H9 (cell line): ENCODE results near the gene HSPA5. TPM values are rescaled to one million over a fixed set of nuclear protein-coding genes. Genes with fewer than 3 reads are reported as not detected.

ENCODE experiments used
- DNase-seq: peaks from one replicate; pipeline ENCODE4 v3.0.0-alpha.2; 2017
- H2AFZ ChIP-seq: one replicate; pipeline ENCODE4 v1.6.1; 2013; ENCODE audit warnings: mild to moderate bottlenecking, low read length, control low read depth, moderate library complexity
- H2AK5ac ChIP-seq: 2 replicates; pipeline ENCODE4 v1.6.1; 2013; ENCODE audit warnings: low read length, control low read depth, mixed read lengths; ENCODE audit not compliant: insufficient read length
- H2BK120ac ChIP-seq: one replicate; pipeline ENCODE4 v1.6.1; 2013; ENCODE audit warnings: low read depth, mild to moderate bottlenecking, low read length, control low read depth, inconsistent platforms; ENCODE audit not compliant: poor library complexity, severe bottlenecking
- H2BK12ac ChIP-seq: 2 replicates; pipeline ENCODE4 v1.6.1; 2013; ENCODE audit warnings: low read length, control low read depth, mixed read lengths, low read depth; ENCODE audit not compliant: insufficient read length
- H2BK15ac ChIP-seq: 2 replicates; pipeline ENCODE4 v1.6.1; 2013; ENCODE audit warnings: low read depth, low read length, control low read depth
- H2BK20ac ChIP-seq: one replicate; pipeline ENCODE4 v1.6.1; 2013; ENCODE audit warnings: low read depth, mild to moderate bottlenecking, low read length, control low read depth, inconsistent platforms; ENCODE audit not compliant: poor library complexity, severe bottlenecking
- H2BK5ac ChIP-seq: 2 replicates; pipeline ENCODE4 v1.6.1; 2013; ENCODE audit warnings: low read length, control low read depth, mixed read lengths; ENCODE audit not compliant: insufficient read length
- H3K14ac ChIP-seq: 2 replicates; pipeline ENCODE4 v1.6.1; 2013; ENCODE audit warnings: low read length, control low read depth; ENCODE audit not compliant: insufficient read depth
- H3K18ac ChIP-seq: 2 replicates; pipeline ENCODE4 v1.6.1; 2013; ENCODE audit warnings: low read depth, mild to moderate bottlenecking, mixed read lengths, low read length, control low read depth; ENCODE audit not compliant: insufficient read length
- H3K23ac ChIP-seq: 2 replicates; pipeline ENCODE4 v1.6.1; 2013; ENCODE audit warnings: low read length, control low read depth, mixed read lengths, low read depth; ENCODE audit not compliant: insufficient read length
- H3K23me2 ChIP-seq: 2 replicates; pipeline ENCODE4 v1.6.1; 2013; ENCODE audit warnings: low read depth, mild to moderate bottlenecking, mixed read lengths, low read length, control low read depth; ENCODE audit not compliant: insufficient read length, poor library complexity, severe bottlenecking
- H3K27ac ChIP-seq: 2 replicates; pipeline ENCODE4 v1.5.1; 2013; ENCODE audit warnings: low read length, control low read depth, mixed read lengths, low read depth; ENCODE audit not compliant: insufficient read length
- H3K27me3 ChIP-seq: 2 replicates; pipeline ENCODE4 v1.6.1; 2013; ENCODE audit warnings: low read length, control low read depth, inconsistent platforms; ENCODE audit not compliant: insufficient read depth
- H3K4ac ChIP-seq: 2 replicates; pipeline ENCODE4 v1.6.1; 2013; ENCODE audit warnings: low read depth, mild to moderate bottlenecking, control low read depth, inconsistent platforms, low read length, moderate library complexity
- H3K4me1 ChIP-seq: 2 replicates; pipeline ENCODE4 v1.6.1; 2013; ENCODE audit warnings: low read length, control low read depth, inconsistent platforms; ENCODE audit not compliant: insufficient read depth
- H3K4me2 ChIP-seq: 2 replicates; pipeline ENCODE4 v1.6.1; 2013; ENCODE audit warnings: low read length, control low read depth, mixed read lengths; ENCODE audit not compliant: insufficient read length, insufficient read depth
- H3K56ac ChIP-seq: 2 replicates; pipeline ENCODE4 v1.6.1; 2013; ENCODE audit warnings: low read depth, mild to moderate bottlenecking, mixed read lengths, low read length, control low read depth; ENCODE audit not compliant: insufficient read length
- H3K79me1 ChIP-seq: 2 replicates; pipeline ENCODE4 v1.6.1; 2013; ENCODE audit warnings: low read depth, mild to moderate bottlenecking, moderate library complexity, low read length, control low read depth, inconsistent platforms; ENCODE audit not compliant: insufficient read depth, poor library complexity, severe bottlenecking
- H3K79me2 ChIP-seq: 2 replicates; pipeline ENCODE4 v1.6.1; 2013; ENCODE audit warnings: low read length, control low read depth, inconsistent platforms; ENCODE audit not compliant: insufficient read depth
- H3K9ac ChIP-seq: 2 replicates; pipeline ENCODE4 v1.6.1; 2013; ENCODE audit warnings: low read length, control low read depth, mixed read lengths; ENCODE audit not compliant: insufficient read length; ENCODE audit errors: extremely low read depth
- H3K9me3 ChIP-seq: one replicate; pipeline ENCODE4 v1.6.1; 2013; ENCODE audit warnings: low read depth, low read length, inconsistent platforms; ENCODE audit not compliant: control insufficient read depth
- H3T11ph ChIP-seq: one replicate; pipeline ENCODE4 v1.6.1; 2013; ENCODE audit warnings: mild to moderate bottlenecking, low read length, control low read depth, inconsistent platforms
- H4K20me1 ChIP-seq: one replicate; pipeline ENCODE4 v1.6.1; 2013; ENCODE audit not compliant: control insufficient read depth, insufficient read length, insufficient read depth
- H4K5ac ChIP-seq: 2 replicates; pipeline ENCODE4 v1.6.1; 2013; ENCODE audit warnings: low read depth, mild to moderate bottlenecking, mixed read lengths, low read length, control low read depth; ENCODE audit not compliant: insufficient read length
- H4K8ac ChIP-seq: replicated peaks from 2 replicates; pipeline ENCODE4 v1.6.1; 2013; ENCODE audit warnings: low read length, control low read depth, mixed read lengths, low read depth; ENCODE audit not compliant: insufficient read length
- H4K91ac ChIP-seq: 2 replicates; pipeline ENCODE4 v1.6.1; 2013; ENCODE audit warnings: low read depth, mild to moderate bottlenecking, moderate library complexity, mixed read lengths, low read length, control low read depth; ENCODE audit not compliant: insufficient read length
- H3K27ac Mint-ChIP-seq, 3 experiments: 2 replicates in 2 of 3; 3 replicates in 1 of 3; pipeline ENCODE4 v1.8.0; 2020 to 2021; ENCODE audit warnings: mixed read lengths in 3 of 3, mild to moderate bottlenecking in 1 of 3, moderate library complexity in 1 of 3
- H3K27me3 Mint-ChIP-seq: 2 replicates; pipeline ENCODE4 v1.8.0; 2021; ENCODE audit warnings: low read depth, mild to moderate bottlenecking, moderate library complexity, mixed read lengths
- H3K36me3 Mint-ChIP-seq, 3 experiments: 2 replicates in 2 of 3; 3 replicates in 1 of 3; pipeline ENCODE4 v1.8.0; 2020 to 2021; ENCODE audit warnings: low read depth in 3 of 3, mixed read lengths in 3 of 3; ENCODE audit not compliant: insufficient read depth in 1 of 3
- H3K4me1 Mint-ChIP-seq, 2 experiments: 2 replicates each; pipeline ENCODE4 v1.8.0; 2020; ENCODE audit warnings: mixed read lengths in 2 of 2
- H3K4me3 Mint-ChIP-seq, 2 experiments: 2 replicates in 1 of 2; 3 replicates in 1 of 2; pipeline ENCODE4 v1.8.0; 2020 to 2021; ENCODE audit warnings: mild to moderate bottlenecking in 2 of 2, mixed read lengths in 2 of 2, moderate library complexity in 1 of 2
- H3K9me3 Mint-ChIP-seq, 2 experiments: 2 replicates in 1 of 2; 3 replicates in 1 of 2; pipeline ENCODE4 v1.8.0; 2020; ENCODE audit warnings: mild to moderate bottlenecking in 2 of 2, mixed read lengths in 2 of 2, moderate library complexity in 1 of 2
- WGBS: extraction: QIAGEN DNeasy Blood & Tissue Kit; methylation state at CpG from one replicate; pipeline ENCODE4 v1.1.7; 2013; ENCODE audit warnings: missing lambda C conversion rate, low lambda C conversion rate, mixed read lengths; ENCODE audit not compliant: insufficient read length; ENCODE audit errors: extremely low coverage; 5-methylcytosine and 5-hydroxymethylcytosine counted together
- total RNA-seq: library from RNA; stranded (reverse); gene quantifications from 2 replicates; pipeline ENCODE4 v1.2.1, GENCODE V29; 2021
- TF ChIP-seq, protein P1 (sequence below): fragments of 200-600 bp; sonication (generic); conservative IDR thresholded peaks from 3 replicates; pipeline ENCODE4 v1.8.0; 2021; ENCODE audit warnings: antibody characterized with exemption, mild to moderate bottlenecking

The HSPA5 gene
- total RNA-seq, 1 experiment from 2014 or later = 240 TPM

DNA sequence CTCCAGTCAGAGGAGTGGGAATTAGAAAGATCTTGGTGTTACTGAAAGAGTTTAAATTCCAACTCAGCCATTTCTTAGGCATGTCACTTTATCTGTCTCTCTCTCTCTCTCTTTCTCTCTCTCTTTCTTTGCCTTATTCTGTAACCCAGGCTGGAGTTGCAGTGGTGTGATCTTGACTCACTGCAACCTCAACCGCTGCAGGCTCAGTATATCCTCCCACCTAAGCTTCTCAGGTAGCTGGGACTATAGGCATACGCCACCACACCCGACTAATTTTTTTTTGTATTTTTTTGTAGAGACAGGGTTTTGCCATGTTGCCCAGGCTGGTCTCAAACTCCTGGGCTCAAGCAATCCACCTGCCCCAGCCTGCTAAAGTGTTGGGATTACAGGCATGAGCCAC lies 22.5 kb downstream of the HSPA5 start:
- Histone ChIP-seq H2AFZ (no peak overlapping the region), H3K9me3 (no peaks in the 10 kb centered on the region), H3K56ac (no peak overlapping the region), H3T11ph (no peak overlapping the region), H3K4me1 (no peaks in the 10 kb centered on the region), H2AK5ac (no peak overlapping the region), H2BK15ac (no peak overlapping the region), H3K18ac (no peak overlapping the region), H3K4me2 (no peak overlapping the region), H3K23me2 (no peaks in the 10 kb centered on the region), H4K8ac (no peak overlapping the region), H3K14ac (no peak overlapping the region), H4K20me1 (no peaks in the 10 kb centered on the region), H4K5ac (no peak overlapping the region), H3K79me2 (no peaks in the 10 kb centered on the region), H3K9ac (no peak overlapping the region), H4K91ac (no peak overlapping the region), H2BK12ac (no peak overlapping the region), H3K27me3 (no peaks in the 10 kb centered on the region), H2BK120ac (no peak overlapping the region), H2BK5ac (no peak overlapping the region), H3K4ac (no peak overlapping the region), H2BK20ac (no peak overlapping the region), H3K27ac (no peak overlapping the region), H3K79me1 (no peaks in the 10 kb centered on the region), H3K23ac (no peak overlapping the region)
- H3K4me3 Mint-ChIP-seq = no peak overlapping the region
- TF ChIP-seq, protein P1, sequence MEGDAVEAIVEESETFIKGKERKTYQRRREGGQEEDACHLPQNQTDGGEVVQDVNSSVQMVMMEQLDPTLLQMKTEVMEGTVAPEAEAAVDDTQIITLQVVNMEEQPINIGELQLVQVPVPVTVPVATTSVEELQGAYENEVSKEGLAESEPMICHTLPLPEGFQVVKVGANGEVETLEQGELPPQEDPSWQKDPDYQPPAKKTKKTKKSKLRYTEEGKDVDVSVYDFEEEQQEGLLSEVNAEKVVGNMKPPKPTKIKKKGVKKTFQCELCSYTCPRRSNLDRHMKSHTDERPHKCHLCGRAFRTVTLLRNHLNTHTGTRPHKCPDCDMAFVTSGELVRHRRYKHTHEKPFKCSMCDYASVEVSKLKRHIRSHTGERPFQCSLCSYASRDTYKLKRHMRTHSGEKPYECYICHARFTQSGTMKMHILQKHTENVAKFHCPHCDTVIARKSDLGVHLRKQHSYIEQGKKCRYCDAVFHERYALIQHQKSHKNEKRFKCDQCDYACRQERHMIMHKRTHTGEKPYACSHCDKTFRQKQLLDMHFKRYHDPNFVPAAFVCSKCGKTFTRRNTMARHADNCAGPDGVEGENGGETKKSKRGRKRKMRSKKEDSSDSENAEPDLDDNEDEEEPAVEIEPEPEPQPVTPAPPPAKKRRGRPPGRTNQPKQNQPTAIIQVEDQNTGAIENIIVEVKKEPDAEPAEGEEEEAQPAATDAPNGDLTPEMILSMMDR = no peak
- no CpG with 5 or more reads among the region's 3 CpGs for WGBS
- no peaks in the 10 kb centered on the region for H3K27me3 Mint-ChIP-seq
- no peak overlapping the region; a peak in 1 of 7 replicates for H3K27ac Mint-ChIP-seq
- DNase-seq = no peak
- H3K36me3 Mint-ChIP-seq = peaks cover 14 to 44% (median 40%) of the 10 kb centered on the region in 3 experiments; a peak in 6 of 7 replicates
- no peaks in the 10 kb centered on the region for H3K9me3 Mint-ChIP-seq
- no peaks in the 10 kb centered on the region for H3K4me1 Mint-ChIP-seq
